ENCODE results near the gene KRT5. TPM values are rescaled to one million over a fixed set of nuclear protein-coding genes. Genes with fewer than 3 reads are reported as not detected.

Gene KRT5
- total and polyA plus RNA-seq, 2 donors (not counting 3 experiments of a cell fraction or from before 2014, with no cell fraction given): 0.32 to 0.86 TPM

- H4K20me1 ChIP-seq (replicated peaks; ENCODE audit: control insufficient read depth, extremely low read depth, insufficient read depth, low read length): no peaks in the 10 kb centered on the region
- DNase-seq (ENCODE audit: low read depth, low spot score) (no peak), FAIRE-seq (no peak)
- no peaks in the 10 kb centered on the region for H3K4me1 ChIP-seq (ENCODE audit: control insufficient read depth, extremely low read depth, insufficient read depth, low read length)
- H3K9ac ChIP-seq (replicated peaks; ENCODE audit: extremely low read depth, insufficient read depth, low read length): no peak overlapping the region
- H3K4me3 ChIP-seq (replicated peaks in 1 of 3; ENCODE audit: insufficient read depth in 1 of 3, low read depth in 1 of 3, low read length in 3 of 3): no peak overlapping the region
- intact Hi-C loops (cut with micrococcal nuclease): no loop called here
- no peak overlapping the region for H3K27ac ChIP-seq (ENCODE audit: insufficient read depth, low read depth, low read length)
- no peak overlapping the region for H2AFZ ChIP-seq (ENCODE audit: low read depth, low read length)
- no peaks in the 10 kb centered on the region for H3K27me3 ChIP-seq (ENCODE audit: control insufficient read depth in 2 of 2, insufficient read depth in 2 of 2, low read length in 2 of 2)
- no TSS peak for BruUV-seq (replicated peaks)
- no peaks in the 10 kb centered on the region for H3K36me3 ChIP-seq (ENCODE audit: control insufficient read depth in 2 of 2, extremely low read depth in 1 of 2, insufficient read depth in 2 of 2, low read length in 2 of 2)
- no peak overlapping the region for H3K4me2 ChIP-seq (ENCODE audit: insufficient read depth, low read length)
- ChIA-PET CTCF (no interaction called here), POLR2A (no interaction called here)
- dilution Hi-C loops (cut with MboI; ENCODE audit: extremely low pct_ligation_motif_present, low sequenced_read_pairs): no loop called here
- no peaks in the 10 kb centered on the region for H3K9me3 ChIP-seq (replicated peaks; ENCODE audit: control insufficient read depth, insufficient read depth, low read length)
- no peaks in the 10 kb centered on the region for H3K79me2 ChIP-seq (ENCODE audit: control insufficient read depth, insufficient read depth, low read length)
- no peaks in the 10 kb centered on the region for H3K9me1 ChIP-seq (replicated peaks; ENCODE audit: control insufficient read depth, extremely low read depth, insufficient read depth, low read length)
- TF ChIP-seq, protein P1, sequence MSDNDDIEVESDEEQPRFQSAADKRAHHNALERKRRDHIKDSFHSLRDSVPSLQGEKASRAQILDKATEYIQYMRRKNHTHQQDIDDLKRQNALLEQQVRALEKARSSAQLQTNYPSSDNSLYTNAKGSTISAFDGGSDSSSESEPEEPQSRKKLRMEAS (IDR thresholded peaks at IDR 0.05; ENCODE audit: insufficient read depth, insufficient read length): no peak
- TF ChIP-seq POLR2AphosphoS5 (IDR thresholded peaks at IDR 0.05; ENCODE audit: insufficient read depth, low read depth, low read length) (no peak), EZH2 (IDR thresholded peaks at IDR 0.05; ENCODE audit: borderline replicate concordance, low read depth, low read length, severe bottlenecking) (no peak), MYC (IDR thresholded peaks at IDR 0.05; ENCODE audit: low read depth, low read length) (no peak), GATA2 (IDR thresholded peaks at IDR 0.05; ENCODE audit: insufficient read depth, insufficient read length, low read depth, low read length) (no peak), CTCF (IDR thresholded peaks at IDR 0.05; ENCODE audit: extremely low read depth in 1 of 2, insufficient read depth in 1 of 2, low read depth in 1 of 2, low read length in 2 of 2) (peak in 1 of 2 donors; percentile 1)
Observed at GRCh38 chr12:52534482-52534881, 14.3 kb upstream of the KRT5 start.
